ENCODE results near the gene ABHD17B. TPM values are rescaled to one million over a fixed set of nuclear protein-coding genes. Genes with fewer than 3 reads are reported as not detected.
"Not testable (repeated sequence)": the region's sequence is repeated elsewhere in the genome, so short reads cannot be mapped to it uniquely, and the experiment has no call there.

Gene ABHD17B
- total RNA-seq: 10 to 100 TPM; 30.0 to 46.2 (median 34.0) TPM

DNA sequence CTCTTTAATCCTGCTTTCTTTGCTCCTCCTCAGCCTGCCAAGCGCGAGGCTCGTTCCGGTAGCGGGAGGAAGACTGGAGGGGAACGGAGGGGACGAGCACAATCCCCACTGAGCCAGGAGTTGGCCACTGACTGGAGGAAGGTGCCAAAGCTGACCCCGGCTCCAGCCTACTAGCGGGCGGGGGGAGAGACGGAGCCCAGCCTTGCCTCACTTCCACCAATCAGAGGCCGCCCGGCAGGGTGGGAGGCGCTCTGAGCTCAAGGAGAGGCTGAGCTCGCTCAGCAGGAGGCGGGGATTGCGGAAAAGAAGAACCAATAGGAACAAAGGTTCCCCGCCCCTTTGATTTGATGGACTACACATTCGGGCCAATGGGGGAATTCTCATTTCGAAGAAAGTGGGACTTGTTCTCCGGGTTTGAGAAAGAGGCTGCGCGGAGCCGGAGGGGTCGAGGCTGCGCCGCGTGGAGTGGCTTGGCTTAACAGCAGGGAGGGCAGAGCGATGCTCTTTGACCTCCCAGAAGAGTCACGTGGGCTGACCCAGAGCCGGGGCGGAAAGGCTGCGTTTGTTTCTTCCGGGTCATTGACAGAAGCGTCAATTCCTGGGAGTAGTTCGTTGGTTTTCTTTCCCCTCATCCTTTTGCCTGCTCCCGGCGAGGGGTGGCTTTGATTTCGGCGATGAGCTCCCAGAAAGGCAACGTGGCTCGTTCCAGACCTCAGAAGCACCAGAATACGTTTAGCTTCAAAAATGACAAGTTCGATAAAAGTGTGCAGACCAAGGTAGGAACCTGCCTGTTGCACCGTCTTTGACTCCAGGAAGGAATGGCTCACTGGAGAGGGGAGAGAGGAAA, at the start of gene ABHD17B, which contains the start of gene C9orf85:
TSS of gene ABHD17B (minus strand) at position 133 of the 847 bp plus-strand sequence. CDS start 36,113 bp downstream, outside the sequence.
TSS of gene C9orf85 (plus strand) at position 579 of the 847 bp plus-strand sequence. CDS start at position 675, 96 bp downstream.
- peak within 1 kb of the TSS; percentile 63 to 90 (median 82) for H3K4me3 ChIP-seq (replicated peaks in 1 of 3)

DNA sequence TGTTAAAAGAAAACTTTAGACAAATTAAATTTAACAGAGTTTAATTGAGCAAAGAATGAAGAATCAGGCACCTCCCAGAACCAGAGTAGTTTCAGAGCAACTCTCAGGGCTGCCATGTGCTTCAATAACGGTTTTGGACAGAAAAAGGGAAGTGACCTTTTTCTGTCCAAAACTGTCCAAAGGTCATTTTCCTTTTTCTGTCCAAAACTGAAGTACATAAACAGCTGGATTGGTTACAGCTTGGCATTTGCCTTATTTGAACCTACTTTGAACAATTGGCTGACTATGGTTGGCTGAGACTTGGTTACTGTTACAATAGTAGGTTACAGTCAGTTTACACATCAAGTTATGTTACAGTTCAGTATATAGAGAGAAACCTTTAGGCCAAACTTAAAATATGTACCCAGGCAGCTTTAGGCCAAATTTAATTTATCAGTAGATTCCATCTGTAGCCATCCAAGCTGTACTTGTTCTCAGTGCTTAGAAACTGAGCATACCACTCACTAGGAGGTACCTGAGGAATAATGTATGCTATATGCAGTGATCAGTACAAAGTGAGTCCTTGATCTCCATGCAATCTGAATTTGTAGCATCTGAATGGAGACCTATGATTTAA, 44.4 kb upstream of the ABHD17B start:
- WGBS, 2 donors: 48 to 78% methylated on average over 1 of the region's 1 CpG

More for the DNA sequence above, at the start of gene ABHD17B, which contains the start of gene C9orf85:
- Histone ChIP-seq H3K4me1 (peaks cover 19 to 22% of the 10 kb centered on the region in 2 donors), H3K27ac (peak within 1 kb of the TSS; percentile 90 to 94 (median 93)), H3K9me3 (no peaks in the 10 kb centered on the region), H3K27me3 (no peaks in the 10 kb centered on the region), H3K36me3 (no peaks in the 10 kb centered on the region)
- peak; percentile 71 to 99 for TF ChIP-seq POLR2A (IDR thresholded peaks at IDR 0.05)
- TF ChIP-seq, protein P1, sequence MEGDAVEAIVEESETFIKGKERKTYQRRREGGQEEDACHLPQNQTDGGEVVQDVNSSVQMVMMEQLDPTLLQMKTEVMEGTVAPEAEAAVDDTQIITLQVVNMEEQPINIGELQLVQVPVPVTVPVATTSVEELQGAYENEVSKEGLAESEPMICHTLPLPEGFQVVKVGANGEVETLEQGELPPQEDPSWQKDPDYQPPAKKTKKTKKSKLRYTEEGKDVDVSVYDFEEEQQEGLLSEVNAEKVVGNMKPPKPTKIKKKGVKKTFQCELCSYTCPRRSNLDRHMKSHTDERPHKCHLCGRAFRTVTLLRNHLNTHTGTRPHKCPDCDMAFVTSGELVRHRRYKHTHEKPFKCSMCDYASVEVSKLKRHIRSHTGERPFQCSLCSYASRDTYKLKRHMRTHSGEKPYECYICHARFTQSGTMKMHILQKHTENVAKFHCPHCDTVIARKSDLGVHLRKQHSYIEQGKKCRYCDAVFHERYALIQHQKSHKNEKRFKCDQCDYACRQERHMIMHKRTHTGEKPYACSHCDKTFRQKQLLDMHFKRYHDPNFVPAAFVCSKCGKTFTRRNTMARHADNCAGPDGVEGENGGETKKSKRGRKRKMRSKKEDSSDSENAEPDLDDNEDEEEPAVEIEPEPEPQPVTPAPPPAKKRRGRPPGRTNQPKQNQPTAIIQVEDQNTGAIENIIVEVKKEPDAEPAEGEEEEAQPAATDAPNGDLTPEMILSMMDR (IDR thresholded peaks at IDR 0.05): no peak
- peak; percentile 99 to 100 for DNase-seq
- WGBS, 2 donors: 0 to 1% methylated on average over 37 to 38 of the region's 45 CpGs
- intact Hi-C loops (cut with DNase I): no loop called here

DNA sequence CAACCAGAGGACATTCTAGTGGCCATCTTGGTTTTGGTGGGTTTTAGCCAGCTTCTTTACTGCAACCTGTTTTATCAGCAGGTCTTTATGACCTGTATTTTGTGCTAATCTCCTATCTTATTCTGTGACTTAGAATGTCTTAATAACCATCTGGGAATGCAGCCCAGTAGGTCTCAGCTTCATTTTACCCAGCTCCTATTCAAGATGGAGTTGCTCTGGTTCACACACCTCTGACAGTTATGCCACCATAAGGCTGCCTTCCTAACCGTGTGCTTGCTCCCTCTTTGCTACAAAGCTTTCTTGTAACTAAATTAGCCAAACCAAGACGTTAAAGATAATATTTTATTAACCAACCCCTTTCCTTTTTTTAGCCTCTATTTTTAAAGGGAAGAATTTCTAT, 43.7 kb upstream of the ABHD17B start:
- H3K9me3 ChIP-seq; intact Hi-C loops (cut with DNase I); H3K4me3 ChIP-seq (replicated peaks in 1 of 3); H3K27me3 ChIP-seq; DNase-seq; H3K27ac ChIP-seq; H3K36me3 ChIP-seq; H3K4me1 ChIP-seq: not testable (repeated sequence)
- 82 to 86% methylated on average over 2 of the region's 2 CpGs for WGBS, 2 donors

More for the DNA sequence above, 44.4 kb upstream of the ABHD17B start:
- intact Hi-C loops (cut with DNase I): no loop called here
- no peaks in the 10 kb centered on the region for H3K27me3 ChIP-seq
- no peaks in the 10 kb centered on the region for H3K36me3 ChIP-seq
- TF ChIP-seq, protein P1 (IDR thresholded peaks at IDR 0.05): no peak
- TF ChIP-seq POLR2A (IDR thresholded peaks at IDR 0.05): no peak
- H3K27ac ChIP-seq: no peak overlapping the region
- H3K9me3 ChIP-seq: no peaks in the 10 kb centered on the region
- peaks cover 0 to 5% of the 10 kb centered on the region in 2 donors for H3K4me1 ChIP-seq
- H3K4me3 ChIP-seq (replicated peaks in 1 of 3): no peak overlapping the region
- no peak for DNase-seq

DNA sequence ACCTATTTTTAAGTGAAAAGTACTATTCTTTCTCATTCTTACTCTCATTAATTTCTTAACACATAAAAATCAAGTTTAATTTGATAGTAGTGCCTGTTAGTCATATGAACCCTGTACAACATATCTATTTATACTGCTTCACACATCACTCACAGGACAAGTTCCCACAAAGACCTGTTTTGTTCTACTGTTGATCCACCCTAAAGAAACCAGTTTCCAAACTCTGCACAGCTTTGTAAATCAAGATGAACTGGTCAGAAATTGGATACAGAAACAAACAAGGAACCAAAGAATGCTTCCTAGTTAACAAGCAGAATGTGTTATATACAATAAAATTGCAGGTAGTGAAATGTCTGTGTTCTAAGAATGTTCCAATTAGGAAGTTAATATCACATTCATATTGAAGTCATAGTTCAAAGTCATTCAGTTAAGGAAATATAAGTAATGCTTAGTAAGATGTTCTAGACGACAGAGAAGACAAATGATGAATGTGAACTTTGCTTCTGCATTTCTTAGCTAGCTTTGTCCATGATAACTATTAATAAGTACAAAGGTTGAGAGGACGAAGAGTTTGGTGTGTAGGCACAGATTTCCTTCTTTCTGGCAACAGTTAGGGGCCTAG, 33.9 kb upstream of the ABHD17B start:
- Histone ChIP-seq H3K27ac (no peak overlapping the region), H3K4me3 (replicated peaks in 1 of 3) (no peak overlapping the region), H3K9me3 (no peaks in the 10 kb centered on the region), H3K36me3 (no peaks in the 10 kb centered on the region), H3K27me3 (no peaks in the 10 kb centered on the region), H3K4me1 (no peaks in the 10 kb centered on the region)
- no peak for DNase-seq
- intact Hi-C loops (cut with DNase I): no loop called here
- 62 to 85% methylated on average over 2 of the region's 2 CpGs for WGBS, 2 donors
- TF ChIP-seq, protein P1 (IDR thresholded peaks at IDR 0.05): no peak
- TF ChIP-seq POLR2A (IDR thresholded peaks at IDR 0.05): no peak

DNA sequence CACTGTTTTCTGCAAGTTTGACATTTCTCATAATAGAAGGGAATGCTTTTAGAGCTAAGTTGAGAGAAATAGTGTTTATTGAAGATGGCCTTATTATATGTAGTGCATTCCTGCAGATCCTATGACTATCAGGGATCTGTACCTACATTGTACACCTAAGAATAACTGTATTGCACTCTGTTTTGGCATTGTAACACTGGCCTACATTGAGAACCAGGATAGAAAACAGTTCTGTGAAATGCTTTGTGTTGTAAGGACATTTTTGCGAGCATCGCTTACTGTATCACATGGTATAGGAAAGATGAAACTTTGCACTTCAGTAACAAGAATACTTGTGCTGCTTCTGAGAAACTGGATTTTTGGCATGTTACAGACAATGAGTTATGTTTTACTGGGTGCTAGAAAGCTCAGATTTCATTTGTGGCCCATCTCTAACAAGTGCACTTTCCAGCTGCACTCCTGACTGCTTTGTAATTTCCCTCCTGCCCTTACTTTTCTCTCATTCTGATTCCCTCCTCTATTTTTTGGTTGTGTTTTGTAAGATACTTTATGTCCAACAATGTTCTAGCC, 31.1 kb upstream of the ABHD17B start:
- intact Hi-C loops (cut with DNase I): no loop called here
- TF ChIP-seq, protein P1 (IDR thresholded peaks at IDR 0.05): no peak
- TF ChIP-seq POLR2A (IDR thresholded peaks at IDR 0.05): no peak
- H3K4me1 ChIP-seq: no peaks in the 10 kb centered on the region
- no peaks in the 10 kb centered on the region for H3K9me3 ChIP-seq
- H3K27me3 ChIP-seq: no peaks in the 10 kb centered on the region
- H3K36me3 ChIP-seq: no peaks in the 10 kb centered on the region
- H3K4me3 ChIP-seq (replicated peaks in 1 of 3): no peak overlapping the region
- no peak overlapping the region for H3K27ac ChIP-seq
- WGBS, 2 donors: 86 to 87% methylated on average over 2 of the region's 2 CpGs
- DNase-seq: no peak

All from thyroid gland (tissue), 4 donors.